ENCODE results near the gene SMIM3. TPM values are rescaled to one million over a fixed set of nuclear protein-coding genes. Genes with fewer than 3 reads are reported as not detected.

Gene SMIM3
- polyA plus RNA-seq, 1 donor from 2014 or later, result 3.7 TPM

- Histone ChIP-seq H3K9me2 (ENCODE audit: insufficient read depth, low read length) (no peaks in the 10 kb centered on the region), H3K9me3 (ENCODE audit: low read length) (no peaks in the 10 kb centered on the region), H2AFZ (ENCODE audit: low read depth, low read length) (no peak overlapping the region), H3K36me3 (ENCODE audit: insufficient read depth, low read length) (no peaks in the 10 kb centered on the region), H3F3A (ENCODE audit: insufficient read depth, low read length, poor library complexity, severe bottlenecking) (no peaks in the 10 kb centered on the region), H3K4me2 (ENCODE audit: low read length) (no peak overlapping the region), H3K79me2 (replicated peaks; ENCODE audit: insufficient read depth, low read length) (no peaks in the 10 kb centered on the region), H3K9ac (ENCODE audit: low read length) (no peak overlapping the region), H4K20me1 (ENCODE audit: insufficient read depth) (no peaks in the 10 kb centered on the region), H3K4me3 (ENCODE audit: low read length) (no peak overlapping the region), H3K27ac (ENCODE audit: low read length) (no peak overlapping the region), H3K27me3 (ENCODE audit: insufficient read depth, low read depth, low read length) (no peaks in the 10 kb centered on the region)
- TF ChIP-seq POLR2AphosphoS5 (IDR thresholded peaks at IDR 0.05) (no peak), SMC3 (conservative IDR thresholded peaks at IDR 0.05; ENCODE audit: poor library complexity) (no peak), CTCF (IDR thresholded peaks at IDR 0.05; ENCODE audit: poor library complexity, severe bottlenecking) (no peak), EP300 (conservative IDR thresholded peaks at IDR 0.05; ENCODE audit: poor library complexity, severe bottlenecking) (no peak), MXI1 (conservative IDR thresholded peaks at IDR 0.05; ENCODE audit: poor library complexity, severe bottlenecking) (no peak), RAD21 (conservative IDR thresholded peaks at IDR 0.05) (no peak), EZH2 (IDR thresholded peaks at IDR 0.05; ENCODE audit: borderline replicate concordance, insufficient read depth, low read length, poor library complexity, severe bottlenecking) (no peak), TAF1 (IDR thresholded peaks at IDR 0.05; ENCODE audit: low read depth) (no peak)
These were observed 10.4 kb downstream of the SMIM3 start for GRCh38 chr5:150788977-150789376.

GRCh38 chr5:150789450-150789849 lies 10.9 kb downstream of the SMIM3 start:
- TF ChIP-seq REST (IDR thresholded peaks at IDR 0.05; ENCODE audit: borderline replicate concordance) (no peak), POLR2AphosphoS5 (IDR thresholded peaks at IDR 0.05) (no peak), EZH2 (IDR thresholded peaks at IDR 0.05; ENCODE audit: borderline replicate concordance, insufficient read depth, low read length, poor library complexity, severe bottlenecking) (no peak), RAD21 (conservative IDR thresholded peaks at IDR 0.05) (no peak), SMC3 (conservative IDR thresholded peaks at IDR 0.05; ENCODE audit: poor library complexity) (no peak), TAF1 (IDR thresholded peaks at IDR 0.05; ENCODE audit: low read depth) (no peak)
- no peaks in the 10 kb centered on the region for H4K20me1 ChIP-seq (ENCODE audit: insufficient read depth)
- H3K9me2 ChIP-seq (ENCODE audit: insufficient read depth, low read length), result no peaks in the 10 kb centered on the region
- no peak overlapping the region for H3K27ac ChIP-seq (ENCODE audit: low read length)
- H3K4me2 ChIP-seq (ENCODE audit: low read length), result no peak overlapping the region
- H3K36me3 ChIP-seq (ENCODE audit: insufficient read depth, low read length), result no peaks in the 10 kb centered on the region
- H3K9ac ChIP-seq (ENCODE audit: low read length), result no peak overlapping the region
- no peaks in the 10 kb centered on the region for H3K79me2 ChIP-seq (replicated peaks; ENCODE audit: insufficient read depth, low read length)
- no peaks in the 10 kb centered on the region for H3K27me3 ChIP-seq (ENCODE audit: insufficient read depth, low read depth, low read length)
- H3K4me3 ChIP-seq (ENCODE audit: low read length), result no peak overlapping the region
- H3K9me3 ChIP-seq (ENCODE audit: low read length), result no peaks in the 10 kb centered on the region
- no peak overlapping the region for H2AFZ ChIP-seq (ENCODE audit: low read depth, low read length)
- no peaks in the 10 kb centered on the region for H3F3A ChIP-seq (ENCODE audit: insufficient read depth, low read length, poor library complexity, severe bottlenecking)

Data from neural cell (in vitro differentiated cells).